ENCODE data around the gene BMP5.

The BMP5 gene

DNA sequence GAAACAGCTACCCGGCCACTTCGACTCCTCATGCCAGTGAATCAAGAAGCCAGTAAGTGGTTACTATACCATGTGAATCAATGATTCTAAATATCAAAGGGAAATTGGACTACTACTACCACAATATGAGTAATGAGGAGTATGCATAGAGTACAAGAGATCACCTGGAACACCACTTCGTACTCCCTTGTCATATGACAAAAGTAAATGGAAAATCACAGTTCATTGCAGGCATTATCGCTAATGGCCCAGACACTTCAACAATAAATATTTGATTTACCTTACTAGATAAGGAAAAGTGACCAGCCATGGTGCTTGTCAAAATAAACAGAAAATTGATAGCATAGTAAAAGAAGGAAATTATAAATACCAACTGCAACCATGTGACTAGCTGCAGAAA, 73.1 kb downstream of the BMP5 start:
- no peak for DNase-seq

DNA sequence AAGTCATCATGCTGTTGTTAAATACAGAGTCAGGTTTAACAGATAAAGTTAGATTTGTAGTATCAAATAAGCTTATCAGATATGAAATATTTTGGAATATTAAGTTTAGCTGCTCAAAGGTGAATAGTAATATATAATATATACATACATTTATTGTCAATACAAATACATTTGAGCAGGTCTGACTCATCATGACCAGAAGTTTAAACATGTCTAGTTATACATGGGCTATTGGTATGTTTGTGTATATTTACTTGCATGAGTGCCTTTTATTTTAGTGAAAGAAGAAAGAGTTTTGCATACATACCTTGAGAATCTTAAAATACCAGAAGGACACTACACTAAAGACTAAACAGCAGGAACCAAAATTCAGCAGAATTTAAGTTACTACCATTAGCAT, 76.8 kb downstream of the BMP5 start:
- DNase-seq = no peak

DNA sequence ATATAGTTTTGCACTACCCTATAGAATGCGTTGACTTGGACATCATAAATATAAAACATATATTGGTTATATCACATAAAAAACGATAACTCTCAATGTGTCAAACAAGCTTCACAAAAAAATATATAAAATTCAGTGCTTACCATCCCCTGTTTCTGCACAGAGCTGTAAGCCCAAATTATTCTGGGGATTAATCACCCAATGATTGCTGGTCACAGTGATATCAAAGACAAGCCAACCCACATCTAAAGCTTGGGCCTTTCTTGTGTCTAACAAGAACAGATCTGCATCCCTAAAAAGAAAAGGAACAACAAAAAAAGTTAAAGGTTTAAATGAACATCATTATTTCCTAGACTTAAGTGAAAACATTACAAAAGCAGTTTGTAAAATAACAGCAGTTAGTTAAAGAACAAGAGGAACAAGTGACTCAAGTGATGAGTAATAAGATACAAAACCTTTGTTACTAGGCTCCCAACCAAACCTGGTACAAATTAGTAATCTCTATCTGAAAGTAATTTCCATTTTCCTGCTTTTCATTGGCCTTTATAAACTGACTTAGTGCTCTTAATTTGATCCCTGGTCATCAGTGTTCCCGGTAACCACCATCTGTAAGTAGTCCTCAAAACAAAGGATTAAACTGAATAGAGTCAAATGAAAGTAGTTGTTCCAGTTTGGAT, 81.1 kb downstream of the BMP5 start:
- no peak for DNase-seq

DNA sequence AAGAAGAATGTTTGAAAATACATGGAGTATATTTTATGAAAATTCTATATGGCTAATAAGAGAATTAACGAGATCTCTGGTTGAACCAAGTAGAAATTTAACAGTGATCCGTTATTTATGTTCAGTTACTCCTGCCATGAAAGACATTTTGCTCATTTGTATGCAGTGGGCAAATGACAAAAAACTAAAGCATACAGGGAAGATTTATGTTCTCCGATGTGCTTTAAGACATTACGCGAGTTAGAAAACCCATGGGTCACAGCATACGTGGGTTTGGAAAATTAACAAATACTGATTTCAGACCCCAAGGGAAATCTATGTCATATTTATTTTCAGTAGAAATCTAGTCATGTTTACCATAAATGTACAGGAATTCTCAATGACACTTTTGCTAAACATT, 90.1 kb downstream of the BMP5 start:
- DNase-seq = no peak

DNA sequence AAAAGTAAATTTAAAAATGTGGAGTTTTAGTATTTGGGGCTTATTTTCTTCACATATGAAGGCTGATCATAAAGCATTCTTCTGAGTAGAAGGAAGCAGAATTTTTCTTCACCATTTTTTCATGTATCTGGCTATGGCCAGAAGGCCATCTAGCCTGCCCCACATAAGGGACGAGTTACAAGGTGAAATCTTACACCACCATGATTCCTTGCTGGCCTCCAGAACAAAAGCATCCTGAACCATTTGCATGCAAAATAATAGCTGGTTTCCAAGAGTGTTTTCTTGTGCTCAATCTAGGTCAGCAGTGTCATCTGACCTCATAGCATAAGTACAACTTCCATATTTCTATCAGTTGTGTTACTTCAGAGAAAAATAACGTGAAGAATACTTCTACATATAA, 93.1 kb downstream of the BMP5 start:
- DNase-seq = no peak

DNA sequence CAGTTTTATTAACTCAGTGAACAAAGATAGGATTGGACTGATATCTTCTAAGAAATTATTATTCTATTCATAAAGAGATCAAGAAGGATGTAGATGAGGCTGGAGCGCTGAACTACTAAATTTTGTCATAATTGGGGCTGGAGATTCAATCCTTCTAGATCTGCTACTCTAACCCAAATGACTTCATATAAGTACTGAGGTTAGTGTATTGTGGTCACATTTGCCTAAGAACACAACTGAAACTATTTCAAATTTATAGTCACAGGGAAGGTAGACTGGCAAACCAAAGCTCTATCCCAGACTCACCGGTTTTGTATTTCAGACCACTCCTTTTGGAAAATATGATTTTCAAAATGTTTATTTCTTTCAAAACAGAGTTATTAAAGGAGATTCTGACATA, 96.7 kb downstream of the BMP5 start:
- no peak for DNase-seq

DNA sequence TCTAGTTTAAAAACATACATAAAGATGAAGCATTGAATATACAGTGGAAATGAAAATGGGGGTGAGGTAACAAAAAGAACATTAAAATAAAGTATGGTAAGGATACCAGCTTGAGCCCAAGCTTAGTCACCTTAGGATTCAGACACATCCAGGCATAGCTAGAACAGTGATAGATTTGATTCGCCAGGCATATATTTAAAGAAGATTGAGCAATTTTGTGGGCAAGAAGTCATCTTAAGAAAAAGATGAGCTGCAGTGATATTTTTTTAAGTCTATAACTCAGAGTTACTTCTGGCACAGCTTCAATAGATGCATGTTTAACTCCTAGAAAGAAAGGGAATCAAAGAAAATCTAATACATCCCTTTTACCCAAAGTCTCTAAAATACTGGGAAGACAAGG, 97.9 kb downstream of the BMP5 start:
- no peak for DNase-seq

DNA sequence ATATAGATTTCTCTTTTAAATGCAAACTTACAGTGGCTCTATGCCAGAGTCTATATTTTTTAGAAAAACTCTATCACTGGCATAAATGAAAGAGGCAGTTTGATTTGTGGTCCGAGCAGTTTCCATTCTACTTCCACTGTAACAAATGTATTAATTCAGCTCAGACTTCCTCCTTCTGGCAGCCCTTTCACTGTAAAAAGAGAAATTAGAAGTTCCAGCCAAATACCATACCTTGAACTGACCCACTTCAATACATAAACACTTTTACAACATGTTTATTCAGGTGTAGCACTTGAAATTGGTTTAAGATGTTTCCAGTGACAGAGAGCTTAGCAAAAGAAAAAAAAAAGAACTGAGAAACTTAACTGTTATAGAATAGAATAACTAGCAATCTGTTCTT, 99.3 kb downstream of the BMP5 start:
- no peak for DNase-seq

DNA sequence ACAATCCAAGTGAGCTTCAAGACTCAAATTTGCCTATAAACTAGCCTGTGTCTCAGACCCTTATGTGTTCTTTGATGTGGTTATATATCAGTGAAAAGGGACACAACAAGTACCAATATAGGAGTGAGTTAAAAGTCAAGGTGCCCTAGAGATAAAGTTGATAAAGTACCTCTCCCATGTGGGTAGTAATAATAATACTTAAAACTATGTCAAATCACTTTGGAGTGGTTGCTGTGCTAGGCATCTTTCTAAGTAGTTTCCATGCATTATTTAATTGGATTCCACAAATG, 100.4 kb downstream of the BMP5 start:
- no peak for DNase-seq

DNA sequence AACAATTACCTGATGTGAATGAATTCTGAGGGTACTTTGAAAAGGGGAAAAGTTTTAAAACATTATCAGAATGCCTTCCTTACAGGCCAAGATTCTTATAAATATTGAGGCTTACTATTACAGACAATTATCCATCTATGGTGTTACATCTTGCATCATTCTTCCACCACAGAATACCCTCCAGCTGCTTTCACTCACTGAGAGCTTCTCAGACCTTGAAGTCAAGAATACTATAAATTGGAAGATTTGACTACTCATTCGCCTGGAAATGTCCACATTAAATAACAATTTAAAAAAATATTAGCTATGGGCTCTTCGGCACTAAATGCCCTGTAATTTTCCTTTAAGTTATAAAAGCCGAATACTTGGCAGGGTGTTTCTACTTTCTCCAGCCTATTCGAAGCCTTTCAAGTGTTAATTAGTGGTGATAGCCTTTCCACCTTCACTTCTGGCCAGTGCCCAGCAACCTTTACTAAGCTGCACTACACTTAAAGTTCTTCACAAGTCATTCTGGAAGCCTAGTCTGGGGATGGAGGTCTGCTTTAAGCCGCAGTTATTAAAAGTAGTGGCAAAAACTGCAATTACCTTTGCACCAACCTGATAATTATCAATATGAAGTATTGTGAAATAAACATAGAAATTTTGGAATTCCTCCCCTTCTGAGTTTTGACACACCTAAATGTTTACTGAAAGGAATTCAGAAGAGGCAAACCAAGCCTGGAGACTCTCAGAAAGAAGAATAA, 100.9 kb downstream of the BMP5 start:
- no peak for DNase-seq

DNA sequence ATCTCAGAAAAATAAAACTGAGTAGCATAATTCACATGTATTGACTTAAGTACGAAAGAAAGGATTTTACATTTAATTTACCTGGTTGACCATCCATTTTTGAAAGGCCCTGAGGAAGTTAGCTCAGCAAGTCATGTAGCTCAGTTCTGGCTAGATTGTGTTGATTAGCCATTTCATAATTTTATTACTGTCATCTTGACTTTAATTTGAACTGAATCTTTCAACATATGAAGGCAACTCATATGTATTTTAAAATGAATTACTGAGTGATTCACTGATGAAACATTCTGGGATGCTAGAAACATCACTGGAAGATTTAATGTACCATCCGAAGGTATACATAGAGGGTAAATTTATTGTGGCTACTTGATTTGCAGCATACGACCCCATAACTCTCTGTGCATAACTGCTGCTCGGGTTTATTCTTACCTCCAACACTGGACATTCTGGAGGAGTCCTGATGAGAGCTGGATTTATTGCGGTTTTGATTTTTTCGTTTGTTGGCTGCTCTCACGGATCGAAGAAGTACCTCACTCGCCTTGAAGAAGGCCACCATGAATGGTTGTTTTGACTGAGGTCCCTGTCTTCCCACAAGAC, 101.7 kb downstream of the BMP5 start:
- DNase-seq = no peak

DNA sequence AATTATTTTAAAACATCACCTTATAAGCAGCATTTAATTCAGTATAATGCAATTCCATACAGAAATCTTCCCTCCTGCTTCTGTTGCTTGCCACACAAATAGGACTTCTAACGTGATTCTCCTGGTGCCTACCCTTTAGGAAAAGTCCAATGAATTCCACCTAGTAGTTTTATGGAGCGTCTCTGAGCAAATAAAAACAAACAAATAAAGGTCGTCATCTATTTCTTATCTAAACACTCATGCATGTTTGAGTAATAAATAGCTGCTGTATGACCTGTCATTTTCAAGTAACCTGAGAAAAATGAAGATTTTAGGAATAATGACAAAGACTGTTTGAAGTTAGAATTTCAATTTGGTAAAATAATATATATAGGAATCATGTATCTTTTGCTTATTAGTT, 102.7 kb downstream of the BMP5 start:
- DNase-seq = no peak

DNA sequence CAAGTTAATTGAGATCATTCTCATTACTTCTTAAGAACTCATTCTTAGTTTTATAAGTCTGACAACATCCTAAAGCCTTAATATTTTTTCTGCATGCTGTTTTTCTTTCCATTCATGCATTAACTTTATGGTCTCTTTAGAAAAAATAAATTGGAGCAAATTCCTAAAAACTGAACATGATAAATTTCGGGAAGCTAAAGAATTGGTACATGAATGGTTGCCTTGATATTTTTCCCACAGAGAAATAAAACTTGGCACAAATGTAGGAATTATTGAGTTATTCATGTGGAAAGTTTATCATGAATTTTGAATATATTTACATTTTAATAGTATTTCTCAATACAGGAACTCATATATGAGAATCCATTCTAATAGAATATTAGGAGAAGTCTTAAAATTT, 115.9 kb downstream of the BMP5 start:
- no peak for DNase-seq

DNA sequence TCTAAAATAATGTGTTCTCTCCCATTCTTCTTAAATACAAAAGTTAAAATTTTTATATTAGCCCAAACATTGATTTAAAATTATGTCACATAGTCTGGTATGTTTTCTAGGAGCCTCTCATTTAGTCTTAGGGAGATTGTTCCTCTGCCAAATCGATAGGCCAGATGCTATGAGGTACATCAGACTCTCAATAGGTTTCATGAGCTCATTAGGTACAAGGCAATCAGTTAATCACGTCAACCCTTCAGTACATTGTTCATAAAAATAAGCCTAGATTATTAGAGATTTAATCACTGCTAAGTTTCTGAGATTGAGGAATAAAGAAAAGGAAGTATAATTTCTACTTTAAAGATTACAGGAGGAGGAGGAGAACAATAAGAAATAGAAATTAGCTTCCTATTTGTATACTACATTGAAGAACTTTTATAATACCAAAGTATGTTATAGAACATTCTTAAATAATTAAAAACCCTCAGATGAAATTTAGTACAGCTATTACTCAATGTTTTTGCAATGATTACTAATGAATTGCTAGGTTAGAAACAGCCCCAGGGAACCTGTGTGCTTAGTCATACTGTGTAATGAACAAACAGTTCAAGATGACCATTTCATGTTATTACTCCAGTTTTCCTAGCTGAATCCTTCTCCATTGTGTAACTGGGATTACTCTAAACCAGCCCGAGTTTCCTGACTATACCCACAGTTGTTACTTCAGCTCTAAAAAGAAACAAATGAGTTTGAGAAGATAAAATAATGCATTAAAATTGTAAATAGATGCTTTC, 117.0 kb downstream of the BMP5 start:
- DNase-seq = no peak

DNA sequence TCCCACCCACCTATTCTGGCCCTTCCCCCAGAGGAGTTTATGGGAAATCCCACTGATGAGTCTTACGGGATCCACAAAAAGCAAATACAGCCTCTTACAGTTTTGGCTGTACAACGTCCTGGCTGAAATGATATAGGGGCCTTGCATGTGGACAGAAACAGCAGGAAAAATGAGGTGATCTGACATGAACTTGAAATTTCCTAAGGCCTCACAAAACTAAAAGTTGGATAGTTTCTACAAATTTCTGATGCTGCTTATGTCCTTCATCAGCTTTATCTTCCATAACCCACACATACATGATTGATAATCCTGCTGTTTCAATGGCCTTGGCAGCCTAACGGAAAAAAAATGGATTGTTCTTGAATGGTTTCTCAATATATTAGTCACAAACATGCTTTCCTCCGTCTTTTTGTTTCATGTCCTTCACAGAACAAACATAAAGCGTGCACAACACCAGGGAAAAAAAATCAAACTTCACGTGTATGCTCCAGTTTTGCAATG, 118.8 kb downstream of the BMP5 start:
- no peak for DNase-seq

DNA sequence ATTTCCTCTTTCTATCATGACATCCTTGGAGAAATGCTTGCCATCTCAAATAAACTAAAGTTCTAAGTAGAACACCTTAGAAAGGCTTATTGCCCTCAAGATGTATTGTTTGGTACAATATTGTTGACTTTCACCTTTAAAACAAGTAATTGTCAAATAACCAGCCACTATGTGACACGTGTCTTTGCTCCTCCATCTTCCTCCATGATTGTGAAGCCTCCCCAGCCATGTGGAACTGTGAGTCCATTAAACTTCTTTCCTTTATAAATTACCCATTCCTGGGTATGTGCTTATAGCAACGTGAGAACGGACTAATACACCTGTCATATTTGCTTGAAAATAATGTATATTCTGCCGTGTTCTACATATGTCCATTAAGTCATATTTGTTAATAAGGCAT, 126.5 kb downstream of the BMP5 start:
- DNase-seq = no peak

DNA sequence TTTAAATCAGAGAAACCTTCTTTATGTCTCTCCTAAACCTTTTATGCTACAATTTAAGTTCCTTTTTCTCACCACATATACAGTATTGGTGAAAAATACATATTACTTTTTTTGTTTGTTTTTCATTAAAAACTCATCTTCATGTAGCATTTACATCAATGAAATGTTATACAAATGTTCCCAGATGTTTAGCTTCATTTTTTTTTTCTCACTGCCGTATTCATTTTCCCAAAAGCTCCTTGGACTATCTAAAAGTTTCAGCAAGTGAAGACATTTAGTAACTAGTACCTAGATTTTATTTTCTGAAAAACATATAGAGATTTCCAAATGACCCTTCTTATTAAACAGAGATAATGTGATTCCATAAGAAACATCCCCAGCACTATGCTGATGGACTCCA, 128.9 kb downstream of the BMP5 start:
- no peak for DNase-seq

DNA sequence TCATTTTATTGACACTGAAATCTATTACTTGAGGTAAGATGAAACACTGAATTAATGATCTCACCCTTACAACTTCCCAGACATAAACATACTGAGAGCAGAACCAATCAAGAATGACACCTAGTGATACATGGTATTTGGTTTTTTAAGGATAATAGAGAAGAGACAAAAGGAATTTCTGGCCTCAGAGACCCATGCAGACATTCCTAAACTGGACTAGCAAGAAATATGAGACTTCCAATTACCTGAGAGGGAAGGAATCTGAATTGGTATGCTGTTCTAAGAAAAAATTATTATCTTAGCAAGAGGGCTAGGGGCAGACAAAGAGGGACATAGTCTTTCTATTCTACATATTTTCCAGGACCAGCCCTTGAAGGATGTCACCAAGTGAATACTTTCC, 141.1 kb downstream of the BMP5 start:
- no peak for DNase-seq

DNA sequence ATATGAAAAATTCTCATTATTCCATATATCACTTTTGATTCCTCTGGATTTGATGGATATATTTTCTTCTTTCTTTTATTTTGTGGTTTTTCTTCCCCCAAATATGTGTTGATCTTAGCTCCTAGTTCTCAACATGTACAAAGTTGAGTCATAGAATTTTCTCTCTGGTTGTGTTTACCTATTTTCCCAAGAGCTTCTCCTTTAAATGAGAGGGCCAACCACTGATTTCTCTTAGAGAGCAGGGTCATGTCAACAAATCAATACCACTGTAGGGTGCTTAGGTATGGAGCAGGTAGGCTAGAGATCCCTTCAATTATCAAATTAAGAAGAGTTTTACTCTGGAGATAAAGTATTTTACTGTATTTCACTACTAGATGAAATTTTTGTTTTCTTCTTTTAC, 145.7 kb downstream of the BMP5 start:
- DNase-seq = no peak

DNA sequence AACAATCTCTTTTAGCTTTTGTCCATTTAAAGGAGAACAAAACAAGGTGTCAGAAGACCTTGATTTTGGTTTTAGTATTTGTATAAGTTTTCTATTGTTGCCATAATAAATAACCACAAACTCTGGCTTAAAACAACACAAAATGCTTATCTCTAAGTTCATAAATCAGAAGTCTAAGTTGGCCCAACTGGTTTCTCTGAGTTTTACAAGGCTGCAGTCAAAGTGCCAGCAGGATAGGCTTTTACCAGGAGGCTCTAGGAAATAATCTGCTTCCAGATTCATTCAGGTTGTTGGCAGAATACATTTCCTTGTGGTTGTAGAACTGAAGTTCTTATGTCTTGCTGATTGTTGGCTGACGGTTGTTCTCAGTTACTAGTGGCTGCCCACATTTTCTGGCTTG, 149.2 kb downstream of the BMP5 start:
- no peak for DNase-seq

DNA sequence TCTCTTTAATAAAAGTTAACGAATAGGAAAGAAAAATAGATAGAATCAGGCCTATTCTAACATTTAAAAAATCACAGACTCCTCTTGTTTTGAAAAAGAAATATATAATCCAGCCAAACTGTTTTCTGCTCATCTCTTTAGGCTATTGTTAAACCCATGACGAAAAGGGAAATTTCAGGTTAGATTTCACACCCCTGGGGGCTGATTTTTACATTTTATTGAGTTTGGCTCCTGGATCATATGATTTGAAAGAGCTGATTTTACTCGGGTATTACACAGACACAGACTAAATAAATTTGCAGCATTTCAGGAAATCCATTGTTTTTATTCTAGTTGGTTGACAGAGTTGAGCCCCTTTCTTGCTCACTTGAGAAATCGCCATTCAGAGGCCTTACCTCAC, 160.6 kb downstream of the BMP5 start:
- DNase-seq = no peak

DNA sequence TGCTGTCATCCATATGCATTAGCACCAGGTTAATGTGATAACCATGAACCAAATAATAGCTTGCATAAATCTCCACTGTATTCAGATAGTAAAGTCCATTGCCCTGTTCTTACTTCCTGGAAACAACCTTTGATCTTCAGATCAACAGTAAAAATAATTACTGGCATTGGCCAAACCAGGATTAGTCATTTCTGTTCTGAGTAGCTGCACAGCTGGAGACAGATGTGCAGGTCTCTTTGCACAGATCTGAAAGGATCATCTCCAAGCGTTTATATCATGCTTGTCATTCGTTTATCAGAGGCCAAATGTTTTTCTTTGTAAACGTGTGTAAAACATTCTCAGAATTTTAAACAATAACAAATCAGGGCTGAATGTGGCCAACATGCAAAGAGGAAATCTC, 162.0 kb downstream of the BMP5 start:
- no peak for DNase-seq

DNA sequence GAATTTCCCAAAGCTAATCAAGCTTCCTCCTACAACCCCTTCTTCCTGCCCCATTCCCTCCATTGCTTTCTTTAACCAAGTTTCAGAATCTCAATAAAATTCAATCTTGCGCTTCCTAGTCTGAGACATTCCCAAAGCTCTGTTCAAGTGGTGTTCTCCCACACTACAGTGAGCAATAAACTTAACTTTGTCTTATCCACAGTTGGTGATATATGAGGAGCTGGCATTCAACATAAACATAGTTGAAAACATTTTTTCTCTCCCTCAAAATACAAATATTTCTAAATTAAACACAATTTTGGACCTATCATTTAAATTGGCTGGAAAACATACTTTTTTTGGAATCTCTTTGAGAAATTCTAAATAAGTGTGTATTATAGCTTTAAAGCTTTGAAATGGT, 166.7 kb downstream of the BMP5 start:
- no peak for DNase-seq

Data from stimulated activated CD4-positive, alpha-beta T cell treated with anti-CD3 and anti-CD28 coated beads, Interleukin-2, amount 100 ng/mL, for 24 hours (primary cell).